HUES6 (cell line): ENCODE measurements around the gene TBC1D10B.

Source experiments
- H3K27ac ChIP-seq: 2 replicates; pipeline ENCODE4 v1.7.0; 2013; ENCODE audit warnings: low read depth, mild to moderate bottlenecking, low read length, inconsistent platforms
- H3K27me3 ChIP-seq: 2 replicates; pipeline ENCODE4 v1.6.1; 2013; ENCODE audit warnings: low read length; ENCODE audit not compliant: control insufficient read depth, insufficient read depth
- H3K36me3 ChIP-seq: 2 replicates; pipeline ENCODE4 v1.6.1; 2013; ENCODE audit warnings: low read length; ENCODE audit not compliant: control insufficient read depth, insufficient read depth
- H3K4me1 ChIP-seq: 2 replicates; pipeline ENCODE4 v1.6.1; 2013; ENCODE audit warnings: low read length; ENCODE audit not compliant: control insufficient read depth, insufficient read depth
- H3K4me3 ChIP-seq: 2 replicates; pipeline ENCODE4 v1.5.1; 2013; ENCODE audit warnings: low read depth, low read length
- H3K9ac ChIP-seq: one replicate; pipeline ENCODE4 v1.6.1; 2013; ENCODE audit warnings: mild to moderate bottlenecking, low read length
- H3K9me3 ChIP-seq: 2 replicates; pipeline ENCODE4 v1.6.1; 2013; ENCODE audit warnings: low read depth, low read length; ENCODE audit not compliant: control insufficient read depth, insufficient read depth

The TBC1D10B gene

DNA sequence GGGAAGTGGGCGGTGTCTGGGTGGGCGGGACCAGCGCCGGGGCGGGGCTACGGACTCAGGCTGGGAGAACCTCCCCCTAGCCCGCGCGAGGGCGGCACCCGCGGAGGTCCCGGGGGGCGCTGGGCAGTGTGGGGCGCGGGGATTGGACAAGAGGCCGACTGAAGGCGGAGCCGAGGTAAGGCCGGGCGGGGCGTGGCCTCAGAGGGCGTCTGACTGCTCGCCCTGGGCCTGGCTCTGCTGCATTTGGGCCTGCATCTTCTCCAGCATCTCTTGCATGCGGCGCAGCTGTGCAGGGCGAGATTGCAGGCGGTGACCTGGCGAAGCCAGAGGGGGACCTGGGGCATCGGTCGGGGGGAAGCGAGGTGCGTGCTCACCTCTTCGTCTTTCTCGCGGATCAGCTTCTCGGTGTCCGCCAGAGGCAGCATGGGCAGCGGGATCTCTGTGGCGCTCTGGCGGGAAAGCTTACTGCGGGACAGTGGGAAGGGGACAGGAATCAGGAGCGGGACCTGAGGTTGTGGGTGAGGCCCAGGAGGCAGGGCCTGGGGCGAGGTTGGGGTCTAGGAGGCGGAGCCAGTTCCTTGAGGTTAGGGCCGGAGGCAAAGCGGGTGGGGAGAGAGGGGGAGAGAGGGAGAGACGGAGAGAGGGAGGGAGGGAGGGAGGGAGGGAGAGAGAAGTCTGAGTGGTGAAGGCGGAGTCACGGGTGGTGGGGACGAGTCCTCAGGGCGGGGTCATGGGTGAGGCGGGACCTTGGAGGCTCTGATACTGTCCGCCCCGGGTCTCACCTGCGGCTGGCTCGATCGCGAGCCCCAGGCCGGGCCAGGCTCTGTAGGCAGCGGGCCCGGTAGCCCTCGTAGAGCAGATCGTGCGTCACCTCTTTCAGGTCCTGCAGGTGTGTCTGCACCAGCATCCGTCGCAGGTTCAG is 8.2 kb upstream of the TBC1D10B start:
- Histone ChIP-seq H3K36me3 (no peaks in the 10 kb centered on the region), H3K9ac (peak overlapping the region; percentile 87), H3K9me3 (no peaks in the 10 kb centered on the region), H3K4me1 (peaks cover 29% of the 10 kb centered on the region), H3K27me3 (no peaks in the 10 kb centered on the region), H3K27ac (peak overlapping the region; percentile 98; the same call in 1 of the 2 replicates), H3K4me3 (peak overlapping the region; percentile 88)

GRCh38 chr16:30377812-30378235 is 7.5 kb upstream of the TBC1D10B start:
- peak overlapping the region; percentile 74 for H3K4me3 ChIP-seq
- H3K27ac ChIP-seq = peak overlapping the region; percentile 98
- H3K27me3 ChIP-seq = no peaks in the 10 kb centered on the region
- H3K36me3 ChIP-seq = no peaks in the 10 kb centered on the region
- H3K9ac ChIP-seq = peak overlapping the region; percentile 84
- H3K4me1 ChIP-seq = peaks cover 29% of the 10 kb centered on the region
- no peaks in the 10 kb centered on the region for H3K9me3 ChIP-seq

GRCh38 chr16:30377050-30377811 is 6.9 kb upstream of the TBC1D10B start:
- Histone ChIP-seq H3K4me3 (peak overlapping the region; percentile 74), H3K4me1 (peaks cover 29% of the 10 kb centered on the region), H3K9me3 (no peaks in the 10 kb centered on the region), H3K27me3 (no peaks in the 10 kb centered on the region), H3K9ac (peak overlapping the region; percentile 84), H3K27ac (peak overlapping the region; percentile 98), H3K36me3 (no peaks in the 10 kb centered on the region)

GRCh38 chr16:30376461-30376902 is 6.2 kb upstream of the TBC1D10B start:
- Histone ChIP-seq H3K9me3 (no peaks in the 10 kb centered on the region), H3K36me3 (no peaks in the 10 kb centered on the region), H3K27ac (no peak overlapping the region), H3K4me1 (peaks cover 27% of the 10 kb centered on the region), H3K4me3 (no peak overlapping the region), H3K9ac (no peak overlapping the region), H3K27me3 (no peaks in the 10 kb centered on the region)

GRCh38 chr16:30375864-30376263 is 5.6 kb upstream of the TBC1D10B start:
- Histone ChIP-seq H3K4me1 (peaks cover 25% of the 10 kb centered on the region), H3K4me3 (no peak overlapping the region), H3K27ac (no peak overlapping the region), H3K9me3 (no peaks in the 10 kb centered on the region), H3K9ac (no peak overlapping the region), H3K36me3 (no peaks in the 10 kb centered on the region), H3K27me3 (no peaks in the 10 kb centered on the region)

- peaks cover 25% of the 10 kb centered on the region for H3K4me1 ChIP-seq
- no peak within 1 kb of the TSS for H3K9ac ChIP-seq
- no peak within 1 kb of the TSS for H3K4me3 ChIP-seq
- no peak within 1 kb of the TSS for H3K27ac ChIP-seq
- no peaks in the 10 kb centered on the region for H3K27me3 ChIP-seq
- no peaks in the 10 kb centered on the region for H3K36me3 ChIP-seq
- no peaks in the 10 kb centered on the region for H3K9me3 ChIP-seq
These were observed 4.2 kb upstream of the TBC1D10B start, which contains the start of gene MYL11 for GRCh38 chr16:30374538-30374937. TSS of gene MYL11 (plus strand) at chr16:30374802. CDS start at chr16:30374858, 56 bp downstream.

GRCh38 chr16:30372725-30373124 is 2.4 kb upstream of the TBC1D10B start:
- Histone ChIP-seq H3K27ac (no peak overlapping the region), H3K4me3 (no peak overlapping the region), H3K4me1 (peaks cover 36% of the 10 kb centered on the region), H3K27me3 (no peaks in the 10 kb centered on the region), H3K9ac (no peak overlapping the region), H3K9me3 (no peaks in the 10 kb centered on the region), H3K36me3 (no peaks in the 10 kb centered on the region)

- no peaks in the 10 kb centered on the region for H3K36me3 ChIP-seq
- no peak overlapping the region for H3K4me3 ChIP-seq
- no peak overlapping the region for H3K27ac ChIP-seq
- H3K27me3 ChIP-seq = no peaks in the 10 kb centered on the region
- H3K9ac ChIP-seq = no peak overlapping the region
- H3K4me1 ChIP-seq = peaks cover 36% of the 10 kb centered on the region
- no peaks in the 10 kb centered on the region for H3K9me3 ChIP-seq
These were observed 1.9 kb upstream of the TBC1D10B start for GRCh38 chr16:30372038-30372712.

DNA sequence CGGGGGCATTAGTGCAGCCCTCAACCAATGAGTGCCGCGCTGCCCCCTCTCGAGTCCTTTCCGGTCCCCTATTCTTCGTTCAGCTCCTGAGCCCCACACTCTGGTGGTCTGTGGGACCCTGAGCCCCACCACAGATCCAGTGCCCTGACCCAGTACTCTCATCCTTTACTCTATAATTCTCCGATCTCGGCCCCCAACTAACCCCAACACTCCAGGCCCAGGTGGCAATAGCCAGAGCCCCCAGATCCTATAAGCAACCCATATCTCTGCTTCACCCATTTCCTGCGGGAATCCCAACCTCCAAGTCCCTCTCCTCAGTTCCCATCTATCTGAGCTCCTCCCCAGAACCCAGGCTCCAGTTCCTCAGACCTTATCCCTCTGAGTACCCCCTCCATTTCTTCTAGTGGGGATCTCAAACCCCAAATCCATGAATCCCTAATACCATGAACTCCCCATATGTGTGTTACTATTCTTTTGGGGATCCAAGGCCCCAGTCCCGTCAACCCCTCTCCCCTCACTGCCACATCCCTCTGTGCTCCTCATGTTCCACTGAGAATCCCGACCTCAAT is 1.0 kb upstream of the TBC1D10B start:
- Histone ChIP-seq H3K4me3 (peak overlapping the region; percentile 50), H3K9me3 (no peaks in the 10 kb centered on the region), H3K27me3 (no peaks in the 10 kb centered on the region), H3K4me1 (peaks cover 30% of the 10 kb centered on the region), H3K27ac (no peak overlapping the region), H3K36me3 (no peaks in the 10 kb centered on the region), H3K9ac (no peak overlapping the region)

DNA sequence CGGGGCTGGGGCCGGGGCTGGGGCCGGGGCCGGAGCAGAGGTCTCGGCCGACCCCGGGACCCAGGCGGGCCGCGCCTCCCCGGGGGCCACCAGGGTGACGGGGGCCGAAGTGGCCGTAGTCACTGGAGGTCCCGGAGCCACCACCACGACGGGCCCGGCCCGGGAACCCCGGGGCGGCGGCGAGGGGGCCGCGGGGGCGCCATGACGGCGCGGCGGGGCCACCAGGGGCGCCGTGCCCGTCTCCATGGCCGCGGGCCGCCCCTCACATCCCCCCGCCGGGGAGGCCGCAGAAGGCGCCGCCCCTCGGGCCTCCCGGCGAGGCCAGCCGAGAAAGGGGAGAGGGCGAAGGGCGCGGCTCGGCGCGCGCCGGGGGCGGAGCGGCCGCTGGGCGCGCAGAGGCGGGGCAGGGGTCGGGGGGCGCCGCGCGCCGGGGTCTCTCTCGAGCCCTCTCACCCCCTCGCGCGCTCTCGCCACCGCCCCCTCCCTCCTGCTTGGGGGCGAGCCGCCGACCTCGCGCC is 297 bp downstream of the TBC1D10B start:
- Histone ChIP-seq H3K27me3 (no peaks in the 10 kb centered on the region), H3K4me3 (peak overlapping the region; percentile 64), H3K9ac (no peak overlapping the region), H3K9me3 (no peaks in the 10 kb centered on the region), H3K36me3 (peaks cover 6% of the 10 kb centered on the region), H3K4me1 (peaks cover 23% of the 10 kb centered on the region; the same call in 1 of the 2 replicates), H3K27ac (peak overlapping the region; percentile 30; the same call in 1 of the 2 replicates)
